ENCODE measurements around the gene CADPS2. TPM values are rescaled to one million over a fixed set of nuclear protein-coding genes. Genes with fewer than 3 reads are reported as not detected.

Gene CADPS2
- total RNA-seq, 2 experiments from 2014 or later = not detected

DNA sequence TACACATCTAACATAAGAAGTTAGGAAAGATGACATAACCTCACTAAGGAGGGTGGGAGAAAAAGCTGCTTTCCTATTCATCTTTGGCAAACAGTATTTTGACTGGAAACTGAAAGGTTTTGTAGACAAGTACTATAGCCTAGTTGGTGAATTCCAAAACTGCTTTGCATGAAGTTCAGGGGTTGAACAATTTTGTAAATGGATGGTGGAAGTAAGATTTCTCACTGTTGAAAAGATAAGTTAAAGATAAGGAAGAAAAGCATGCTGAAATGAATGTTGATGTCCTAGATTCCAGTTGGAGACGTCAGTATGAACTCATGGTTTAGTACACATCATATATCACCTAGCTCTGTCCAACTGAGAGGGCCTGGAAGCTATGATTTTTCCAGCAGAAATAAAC lies 422.6 kb downstream of the CADPS2 start:
- Mint-ChIP-seq H3K9me3 (no peaks in the 10 kb centered on the region), H3K27ac (no peak overlapping the region), H3K4me1 (ENCODE audit: low read depth) (no peaks in the 10 kb centered on the region), H3K27me3 (no peaks in the 10 kb centered on the region), H3K4me3 (no peak overlapping the region), H3K36me3 (ENCODE audit: low read depth) (no peaks in the 10 kb centered on the region)
- ChIA-PET CTCF (no interaction called here), POLR2A (no interaction called here)
- no peak for ATAC-seq
- intact Hi-C loops (cut with micrococcal nuclease) = no loop called here
- DNase-seq = no peak
- TF ChIP-seq, protein P1, sequence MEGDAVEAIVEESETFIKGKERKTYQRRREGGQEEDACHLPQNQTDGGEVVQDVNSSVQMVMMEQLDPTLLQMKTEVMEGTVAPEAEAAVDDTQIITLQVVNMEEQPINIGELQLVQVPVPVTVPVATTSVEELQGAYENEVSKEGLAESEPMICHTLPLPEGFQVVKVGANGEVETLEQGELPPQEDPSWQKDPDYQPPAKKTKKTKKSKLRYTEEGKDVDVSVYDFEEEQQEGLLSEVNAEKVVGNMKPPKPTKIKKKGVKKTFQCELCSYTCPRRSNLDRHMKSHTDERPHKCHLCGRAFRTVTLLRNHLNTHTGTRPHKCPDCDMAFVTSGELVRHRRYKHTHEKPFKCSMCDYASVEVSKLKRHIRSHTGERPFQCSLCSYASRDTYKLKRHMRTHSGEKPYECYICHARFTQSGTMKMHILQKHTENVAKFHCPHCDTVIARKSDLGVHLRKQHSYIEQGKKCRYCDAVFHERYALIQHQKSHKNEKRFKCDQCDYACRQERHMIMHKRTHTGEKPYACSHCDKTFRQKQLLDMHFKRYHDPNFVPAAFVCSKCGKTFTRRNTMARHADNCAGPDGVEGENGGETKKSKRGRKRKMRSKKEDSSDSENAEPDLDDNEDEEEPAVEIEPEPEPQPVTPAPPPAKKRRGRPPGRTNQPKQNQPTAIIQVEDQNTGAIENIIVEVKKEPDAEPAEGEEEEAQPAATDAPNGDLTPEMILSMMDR (IDR thresholded peaks at IDR 0.05) = no peak

DNA sequence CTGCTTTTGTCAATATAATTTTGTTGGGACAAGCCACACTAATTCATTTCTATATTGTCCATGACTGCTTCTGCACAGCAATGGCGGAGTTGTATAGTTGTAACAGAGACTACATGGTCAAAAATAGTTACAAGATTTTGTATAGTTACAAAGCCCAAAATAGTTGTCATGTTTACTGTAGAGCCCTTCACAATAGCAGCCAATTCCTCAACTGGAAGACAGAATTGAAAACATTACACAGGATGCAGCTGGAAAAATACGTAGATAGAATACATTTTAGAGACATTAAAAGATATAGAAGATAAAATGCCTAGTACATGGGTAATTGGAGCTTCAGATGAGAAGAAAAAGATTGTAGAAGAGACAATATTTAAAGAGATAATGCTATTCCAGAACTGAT lies 425.3 kb downstream of the CADPS2 start:
- CTCF ChIA-PET = no interaction called here
- intact Hi-C loops (cut with micrococcal nuclease) = no loop called here
- Mint-ChIP-seq H3K27me3 (no peaks in the 10 kb centered on the region), H3K4me1 (ENCODE audit: low read depth) (no peaks in the 10 kb centered on the region), H3K27ac (no peak overlapping the region), H3K9me3 (no peaks in the 10 kb centered on the region), H3K4me3 (no peak overlapping the region), H3K36me3 (ENCODE audit: low read depth) (no peaks in the 10 kb centered on the region)
- no peak for ATAC-seq
- POLR2A ChIA-PET = no interaction called here
- DNase-seq = no peak
- TF ChIP-seq, protein P1 (IDR thresholded peaks at IDR 0.05) = no peak

DNA sequence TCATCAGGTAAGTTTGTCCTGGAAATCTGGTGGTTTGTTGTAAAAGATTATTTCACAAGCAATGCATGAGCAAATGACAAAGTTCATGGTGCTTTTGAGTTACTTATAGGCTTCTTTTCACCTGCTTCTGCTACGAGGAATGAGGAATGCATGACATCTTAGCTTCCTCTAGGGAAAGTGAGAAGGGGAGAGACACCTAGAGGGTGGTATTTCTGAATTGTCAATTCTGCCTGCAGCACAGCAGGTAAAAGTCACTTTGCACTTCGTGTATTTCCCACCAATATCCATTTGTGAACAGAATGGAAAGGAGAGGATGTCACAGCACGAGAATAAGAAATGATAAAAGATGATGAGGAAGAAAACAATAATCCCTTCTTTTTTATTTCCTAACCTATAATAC lies 428.3 kb downstream of the CADPS2 start:
- Mint-ChIP-seq H3K9me3 (no peaks in the 10 kb centered on the region), H3K27me3 (no peaks in the 10 kb centered on the region), H3K4me3 (no peak overlapping the region), H3K36me3 (ENCODE audit: low read depth) (no peaks in the 10 kb centered on the region), H3K4me1 (ENCODE audit: low read depth) (no peaks in the 10 kb centered on the region), H3K27ac (no peak overlapping the region)
- CTCF ChIA-PET = no interaction called here
- intact Hi-C loops (cut with micrococcal nuclease) = no loop called here
- ATAC-seq = no peak
- DNase-seq = no peak
- TF ChIP-seq, protein P1 (IDR thresholded peaks at IDR 0.05) = no peak
- POLR2A ChIA-PET = no interaction called here

- Mint-ChIP-seq H3K27me3 (no peaks in the 10 kb centered on the region), H3K36me3 (ENCODE audit: low read depth) (no peaks in the 10 kb centered on the region), H3K9me3 (no peaks in the 10 kb centered on the region), H3K4me3 (no peak overlapping the region), H3K27ac (no peak overlapping the region), H3K4me1 (ENCODE audit: low read depth) (no peaks in the 10 kb centered on the region)
- ChIA-PET POLR2A (no interaction called here), CTCF (no interaction called here)
- TF ChIP-seq, protein P1 (IDR thresholded peaks at IDR 0.05) = no peak
- intact Hi-C loops (cut with micrococcal nuclease) = no loop called here
- no peak for ATAC-seq
- DNase-seq = no peak
Measured at GRCh38 chr7:122457325-122457724, 428.9 kb downstream of the CADPS2 start.

GRCh38 chr7:122454776-122455507 lies 431.3 kb downstream of the CADPS2 start:
- Mint-ChIP-seq H3K4me3 (no peak overlapping the region), H3K27me3 (no peaks in the 10 kb centered on the region), H3K4me1 (ENCODE audit: low read depth) (no peaks in the 10 kb centered on the region), H3K36me3 (ENCODE audit: low read depth) (no peaks in the 10 kb centered on the region), H3K27ac (no peak overlapping the region), H3K9me3 (no peaks in the 10 kb centered on the region)
- ChIA-PET CTCF (no interaction called here), POLR2A (no interaction called here)
- ATAC-seq (no peak), DNase-seq (no peak)
- intact Hi-C loops (cut with micrococcal nuclease) = no loop called here
- TF ChIP-seq, protein P1 (IDR thresholded peaks at IDR 0.05) = no peak

All from activated CD8-positive, alpha-beta T cell treated with anti-CD3 and anti-CD28 coated beads for 36 hours (primary cell).